ENCODE results near the gene DOC2B. TPM values are rescaled to one million over a fixed set of nuclear protein-coding genes. Genes with fewer than 3 reads are reported as not detected.

Gene DOC2B
- total and polyA plus RNA-seq, 2 of the 8 experiments (the other 6 are each of a cell fraction or from before 2014, with no cell fraction given): 1.3 to 3.3 TPM

DNA sequence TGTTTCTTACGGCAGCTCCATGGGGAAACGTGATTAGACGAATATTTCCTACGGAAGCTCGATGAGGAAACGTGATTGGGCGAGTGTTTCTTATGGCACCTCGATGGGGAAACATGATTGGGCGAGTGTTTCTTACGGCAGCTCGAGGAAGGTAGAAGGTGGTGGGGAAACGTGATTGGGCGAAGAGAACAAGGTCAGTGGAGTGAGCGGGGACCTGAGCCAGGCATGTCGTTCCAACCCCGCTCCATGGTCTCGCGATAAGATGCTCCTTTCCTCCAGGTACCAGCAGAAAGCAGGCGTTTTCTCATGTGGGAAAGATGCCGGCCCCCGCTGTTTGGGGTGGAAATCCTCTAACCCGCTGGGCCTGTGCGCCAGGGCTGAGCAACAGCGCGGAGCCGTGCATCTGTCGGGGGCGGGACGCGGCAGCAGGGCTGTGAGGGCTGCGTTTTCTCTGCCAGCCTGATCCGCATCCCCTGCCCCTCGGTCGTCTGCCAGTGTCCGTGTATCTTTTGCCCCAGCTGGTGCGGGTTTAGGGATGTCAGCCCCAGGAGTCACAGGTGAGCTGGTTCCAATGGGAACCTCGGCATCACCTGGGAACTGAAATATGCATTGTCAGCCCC, 25.6 kb upstream of the DOC2B start:
- no peak overlapping the region for H2BK15ac ChIP-seq (ENCODE audit: low read length)
- H4K5ac ChIP-seq (ENCODE audit: insufficient read length, low read depth, low read length): no peak overlapping the region
- no peak overlapping the region for H3K23ac ChIP-seq (ENCODE audit: insufficient read length)
- WGBS, 2 experiments (ENCODE audit: extremely low coverage in 1 of 2, insufficient coverage in 1 of 2, insufficient read length in 1 of 2, insufficient replicate concordance in 2 of 2, low coverage in 1 of 2, low lambda C conversion rate in 2 of 2, missing lambda C conversion rate in 1 of 2): 63% methylated on average over 32 of the region's 37 CpGs; no CpG with 5 or more reads in 1 of the 2 experiments
- H3K79me1 ChIP-seq (ENCODE audit: low read depth, low read length): no peaks in the 10 kb centered on the region; the same call in 1 of the 2 replicates
- no peak overlapping the region for H4K91ac ChIP-seq (replicated peaks; ENCODE audit: insufficient read length, low read length)
- H3K4me2 ChIP-seq (ENCODE audit: insufficient read depth in 1 of 2, low read depth in 2 of 2, low read length in 2 of 2): peak overlapping the region; percentile 48 to 65
- no peaks in the 10 kb centered on the region for H3K23me2 ChIP-seq (ENCODE audit: low read depth, low read length)
- peaks cover 0 to 2% (median 0%) of the 10 kb centered on the region in 4 experiments; a peak in 1 of 8 replicates for H3K36me3 ChIP-seq (ENCODE audit: control insufficient read depth in 2 of 4, insufficient read depth in 4 of 4, low read length in 3 of 4)
- H3K14ac ChIP-seq (ENCODE audit: insufficient read length): no peak overlapping the region
- CTCF ChIA-PET (ENCODE audit: partially characterized antibody): interaction anchor here (0.6 to 1.6 kb wide), 6 partner anchors 19 to 849 kb away, joined by 3 to 5 read pairs (median 3); no protein-coding TSS in a partner anchor
- H2BK5ac ChIP-seq (ENCODE audit: low read depth, low read length): no peak overlapping the region
- no peak overlapping the region for H2AK5ac ChIP-seq (ENCODE audit: low read depth, low read length)
- H4K8ac ChIP-seq (ENCODE audit: extremely low read depth, insufficient read depth, low read length): peak overlapping the region; percentile 16; the same call in 1 of the 2 replicates
- FAIRE-seq (no peak), DNase-seq (ENCODE audit: low read depth in 1 of 2, low spot score in 2 of 2) (no peak)
- peaks cover 7 to 9% of the 10 kb centered on the region in 2 experiments; a peak in 2 of 4 replicates for H3K9me3 ChIP-seq (ENCODE audit: insufficient read depth in 2 of 2, low read depth in 1 of 2, low read length in 1 of 2)
- H3K4me3 ChIP-seq (ENCODE audit: extremely low read depth in 1 of 4, insufficient read depth in 2 of 4, low read depth in 3 of 4, low read length in 4 of 4): peak overlapping the region in 2 of 4 experiments; percentile 1 to 40; a peak in 4 of 8 replicates
- H3K18ac ChIP-seq (ENCODE audit: extremely low read depth, low read length): no peak overlapping the region
- H3K4ac ChIP-seq (replicated peaks; ENCODE audit: insufficient read length, low read depth, low read length): no peak overlapping the region
- no peak overlapping the region for H3K9ac ChIP-seq (replicated peaks in 1 of 4; ENCODE audit: extremely low read depth in 1 of 4, low read depth in 3 of 4, low read length in 3 of 4)
- peaks cover 0 to 7% (median 4%) of the 10 kb centered on the region in 4 experiments; a peak in 3 of 7 replicates for H3K27me3 ChIP-seq (replicated peaks in 1 of 4; ENCODE audit: control insufficient read depth in 3 of 4, extremely low read depth in 1 of 4, insufficient read depth in 3 of 4, low read length in 3 of 4)
- no peak overlapping the region for H2AFZ ChIP-seq (ENCODE audit: low read length)
- no peak overlapping the region for H3K56ac ChIP-seq (replicated peaks; ENCODE audit: insufficient read length, low read depth, low read length)
- H3K79me2 ChIP-seq (ENCODE audit: control insufficient read depth in 1 of 2, insufficient read depth in 2 of 2, low read length in 2 of 2): no peaks in the 10 kb centered on the region
- no peak overlapping the region for H3K27ac ChIP-seq (ENCODE audit: low read depth, low read length)
- POLR2A ChIA-PET (ENCODE audit: partially characterized antibody): interaction anchor here (1.3 to 3.0 kb wide), 2 partner anchors 85 to 95 kb away, joined by 3 to 8 read pairs; no protein-coding TSS in a partner anchor
- no peak overlapping the region for H2BK120ac ChIP-seq (replicated peaks; ENCODE audit: low read depth, low read length)
- no peak overlapping the region for H2BK12ac ChIP-seq (ENCODE audit: low read depth, low read length)
- no peak overlapping the region for H2BK20ac ChIP-seq (ENCODE audit: low read length)
- no peaks in the 10 kb centered on the region for H4K20me1 ChIP-seq (replicated peaks in 1 of 2; ENCODE audit: control insufficient read depth in 1 of 2, insufficient read depth in 2 of 2, low read length in 2 of 2)
- H3K4me1 ChIP-seq (replicated peaks in 1 of 4; ENCODE audit: control insufficient read depth in 3 of 4, insufficient read depth in 4 of 4, low read length in 3 of 4): peaks cover 0 to 7% (median 2%) of the 10 kb centered on the region in 4 experiments; a peak in 2 of 7 replicates
- TF ChIP-seq SP1 (IDR thresholded peaks at IDR 0.05; ENCODE audit: low read depth, low read length) (no peak), CHD2 (IDR thresholded peaks at IDR 0.05; ENCODE audit: low read length) (no peak), HDAC2 (IDR thresholded peaks at IDR 0.05; ENCODE audit: borderline replicate concordance in 1 of 2, low read depth in 2 of 2, low read length in 2 of 2) (no peak), JUN (IDR thresholded peaks at IDR 0.05; ENCODE audit: low read depth, low read length) (no peak), TCF12 (IDR thresholded peaks at IDR 0.05; ENCODE audit: low read depth, low read length) (no peak), GABPA (IDR thresholded peaks at IDR 0.05; ENCODE audit: borderline replicate concordance, insufficient read depth, low read length) (no peak), BRCA1 (IDR thresholded peaks at IDR 0.05; ENCODE audit: low read depth, low read length) (no peak), TEAD4 (IDR thresholded peaks at IDR 0.05; ENCODE audit: low read depth, low read length) (no peak), JUND (IDR thresholded peaks at IDR 0.05; ENCODE audit: low read length) (no peak), KDM5A (IDR thresholded peaks at IDR 0.05; ENCODE audit: low read length) (no peak)
- TF ChIP-seq, protein P1, sequence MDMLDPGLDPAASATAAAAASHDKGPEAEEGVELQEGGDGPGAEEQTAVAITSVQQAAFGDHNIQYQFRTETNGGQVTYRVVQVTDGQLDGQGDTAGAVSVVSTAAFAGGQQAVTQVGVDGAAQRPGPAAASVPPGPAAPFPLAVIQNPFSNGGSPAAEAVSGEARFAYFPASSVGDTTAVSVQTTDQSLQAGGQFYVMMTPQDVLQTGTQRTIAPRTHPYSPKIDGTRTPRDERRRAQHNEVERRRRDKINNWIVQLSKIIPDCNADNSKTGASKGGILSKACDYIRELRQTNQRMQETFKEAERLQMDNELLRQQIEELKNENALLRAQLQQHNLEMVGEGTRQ (IDR thresholded peaks at IDR 0.05; ENCODE audit: low read length): no peak

Data from H1 (cell line).